WTC11 (cell line): ENCODE results near the gene SLC25A21.

ENCODE experiments used
- CBFB ChIP-seq: sonication (generic); formaldehyde crosslinking; IDR thresholded peaks from 2 replicates; pipeline ENCODE4 v1.8.1; 2022; ENCODE audit warnings: mild to moderate bottlenecking, low read depth, missing genetic modification reagents
- CREB1 ChIP-seq: sonication (generic); formaldehyde crosslinking; IDR thresholded peaks from 2 replicates; pipeline ENCODE4 v1.8.0; 2023; ENCODE audit warnings: mild to moderate bottlenecking, missing genetic modification reagents
- CTCF ChIP-seq: fragments of 200-600 bp; IDR thresholded peaks from 2 replicates; pipeline ENCODE4 v1.8.0; 2022; ENCODE audit warnings: antibody characterized with exemption
- FOXP1 ChIP-seq: sonication (generic); formaldehyde crosslinking; IDR thresholded peaks from 2 replicates; pipeline ENCODE4 v1.8.0; 2022; ENCODE audit warnings: missing genetic modification reagents, mild to moderate bottlenecking, moderate library complexity, borderline replicate concordance
- JUN ChIP-seq: sonication (generic); formaldehyde crosslinking; IDR thresholded peaks from 2 replicates; pipeline ENCODE4 v1.8.0; 2023; ENCODE audit warnings: mild to moderate bottlenecking, missing genetic modification reagents
- KAT7 ChIP-seq: sonication (generic); formaldehyde crosslinking; IDR thresholded peaks from 2 replicates; pipeline ENCODE4 v1.8.1; 2023; ENCODE audit warnings: missing genetic modification reagents, mild to moderate bottlenecking, borderline replicate concordance
- MXD4 ChIP-seq: fragments of 250-450 bp; sonication (Bioruptor Pico); IDR thresholded peaks from 2 replicates; pipeline ENCODE4 v1.8.0; 2021; ENCODE audit warnings: mild to moderate bottlenecking, moderate library complexity, borderline replicate concordance
- ZNF121 ChIP-seq: sonication (generic); formaldehyde crosslinking; IDR thresholded peaks from 2 replicates; pipeline ENCODE4 v1.8.0; 2023; ENCODE audit warnings: missing genetic modification reagents
- ZNF138 ChIP-seq: sonication (generic); formaldehyde crosslinking; conservative IDR thresholded peaks from 2 replicates; pipeline ENCODE4 v1.8.1; 2022; ENCODE audit warnings: mild to moderate bottlenecking, moderate library complexity, missing genetic modification reagents
- ZNF396 ChIP-seq: fragments of 250-450 bp; sonication (Bioruptor Pico); IDR thresholded peaks from 2 replicates; pipeline ENCODE4 v1.8.0; 2021; ENCODE audit warnings: mild to moderate bottlenecking, moderate library complexity, borderline replicate concordance
- TF ChIP-seq, protein P1 (sequence below): sonication (generic); formaldehyde crosslinking; IDR thresholded peaks from 2 replicates; pipeline ENCODE4 v1.8.1; 2023; ENCODE audit warnings: mild to moderate bottlenecking, missing genetic modification reagents, moderate library complexity
- TF ChIP-seq, protein P2 (sequence below): sonication (generic); formaldehyde crosslinking; IDR thresholded peaks from 2 replicates; pipeline ENCODE4 v1.8.0; 2022; ENCODE audit warnings: mild to moderate bottlenecking, missing genetic modification reagents

GRCh38 chr14:37171678-37172023 lies 755 bp downstream of the SLC25A21 start:
- no peak for TF ChIP-seq CTCF
- no peak for TF ChIP-seq KAT7 (CRISPR knock-in tag)
- no peak for TF ChIP-seq ZNF121 (CRISPR knock-in tag)
- TF ChIP-seq CBFB (CRISPR knock-in tag) = no peak
- TF ChIP-seq JUN = no peak
- TF ChIP-seq ZNF138 (CRISPR knock-in tag) = no peak
- TF ChIP-seq ZNF396 (CRISPR knock-in tag) = no peak
- TF ChIP-seq, protein P1, sequence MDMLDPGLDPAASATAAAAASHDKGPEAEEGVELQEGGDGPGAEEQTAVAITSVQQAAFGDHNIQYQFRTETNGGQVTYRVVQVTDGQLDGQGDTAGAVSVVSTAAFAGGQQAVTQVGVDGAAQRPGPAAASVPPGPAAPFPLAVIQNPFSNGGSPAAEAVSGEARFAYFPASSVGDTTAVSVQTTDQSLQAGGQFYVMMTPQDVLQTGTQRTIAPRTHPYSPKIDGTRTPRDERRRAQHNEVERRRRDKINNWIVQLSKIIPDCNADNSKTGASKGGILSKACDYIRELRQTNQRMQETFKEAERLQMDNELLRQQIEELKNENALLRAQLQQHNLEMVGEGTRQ (CRISPR knock-in tag) = no peak
- TF ChIP-seq MXD4 (CRISPR knock-in tag) = no peak
- TF ChIP-seq CREB1 = no peak
- TF ChIP-seq, protein P2, sequence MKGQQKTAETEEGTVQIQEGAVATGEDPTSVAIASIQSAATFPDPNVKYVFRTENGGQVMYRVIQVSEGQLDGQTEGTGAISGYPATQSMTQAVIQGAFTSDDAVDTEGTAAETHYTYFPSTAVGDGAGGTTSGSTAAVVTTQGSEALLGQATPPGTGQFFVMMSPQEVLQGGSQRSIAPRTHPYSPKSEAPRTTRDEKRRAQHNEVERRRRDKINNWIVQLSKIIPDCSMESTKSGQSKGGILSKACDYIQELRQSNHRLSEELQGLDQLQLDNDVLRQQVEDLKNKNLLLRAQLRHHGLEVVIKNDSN (CRISPR knock-in tag) = no peak
- no peak for TF ChIP-seq FOXP1
